Activated naive CD4-positive, alpha-beta T cell treated with anti-CD3 and anti-CD28 coated beads for 36 hours (primary cell): ENCODE data around the gene GNPDA1. TPM values are rescaled to one million over a fixed set of nuclear protein-coding genes. Genes with fewer than 3 reads are reported as not detected.

Source experiments
- CTCF ChIA-PET: fragments of 350-600 bp; sonication (Branson Sonifier 250); formaldehyde crosslinking; loops from one replicate; lab custom pipeline; 2021; ENCODE audit warnings: antibody characterized with exemption; lab: Charles Lee
- DNase-seq: peaks from one replicate; pipeline ENCODE4 v3.0.0-alpha.2; 2020
- H3K27ac Mint-ChIP-seq: one replicate; pipeline ENCODE4 v1.8.0; 2021; ENCODE audit warnings: mild to moderate bottlenecking, mixed read lengths
- H3K27me3 Mint-ChIP-seq: one replicate; pipeline ENCODE4 v1.8.0; 2021; ENCODE audit warnings: low read depth, mixed read lengths
- H3K36me3 Mint-ChIP-seq: one replicate; pipeline ENCODE4 v1.8.0; 2021; ENCODE audit warnings: low read depth, mixed read lengths
- H3K4me1 Mint-ChIP-seq: one replicate; pipeline ENCODE4 v1.8.0; 2021; ENCODE audit warnings: low read depth, mixed read lengths
- H3K4me3 Mint-ChIP-seq: one replicate; pipeline ENCODE4 v1.8.0; 2021; ENCODE audit warnings: mild to moderate bottlenecking, moderate library complexity, mixed read lengths
- H3K9me3 Mint-ChIP-seq: one replicate; pipeline ENCODE4 v1.8.0; 2021; ENCODE audit warnings: mixed read lengths
- intact Hi-C: fragments of 100-400 bp; cut with micrococcal nuclease; formaldehyde crosslinking; loops from one replicate; pipeline ENCODE4 v1.15.1; 2023
- total RNA-seq, 2 experiments: library from RNA; stranded (reverse); gene quantifications; one replicate each; pipeline ENCODE4 v1.2.3, GENCODE V29; 2021

The GNPDA1 gene
- total RNA-seq, 2 experiments from 2014 or later: 250 to 259 TPM

GRCh38 chr5:142017832-142018427, 5.1 kb upstream of the GNPDA1 start:
- Mint-ChIP-seq H3K27me3 (no peaks in the 10 kb centered on the region), H3K9me3 (peaks cover 8% of the 10 kb centered on the region), H3K4me3 (no peak overlapping the region), H3K36me3 (peaks cover 3% of the 10 kb centered on the region), H3K27ac (peak overlapping the region; percentile 89), H3K4me1 (peaks cover 62% of the 10 kb centered on the region)
- CTCF ChIA-PET: interaction anchor here (1.3 to 10.2 kb wide), 5 partner anchors 8 to 89 kb away, joined by 3 to 121 read pairs (median 5); partner anchors contain the start of gene NDFIP1
- peak; percentile 24 for DNase-seq
- intact Hi-C loops: loop anchor here (2.0 to 10.0 kb wide), 3 partner anchors 339 to 1037 kb away; no protein-coding TSS in a partner anchor

DNA sequence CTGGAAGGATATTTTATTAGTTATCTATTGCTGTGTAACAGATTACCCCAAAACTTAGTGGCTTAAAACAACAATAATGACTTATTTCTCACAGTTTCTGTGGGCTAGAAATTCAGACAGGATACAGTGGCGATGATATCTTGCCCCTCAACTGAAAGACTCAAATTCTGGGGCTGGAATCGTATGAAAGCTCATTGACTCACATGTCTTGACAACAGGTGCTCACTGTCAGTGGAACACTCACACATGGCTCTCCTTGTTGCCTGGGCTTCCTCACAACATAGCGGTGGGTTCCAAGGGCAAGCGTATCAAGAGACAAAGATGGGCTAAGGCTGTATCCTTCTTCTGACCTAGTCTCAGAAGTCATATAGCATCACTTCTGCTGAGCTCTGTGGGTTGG, 3.7 kb upstream of the GNPDA1 start:
- CTCF ChIA-PET: interaction anchor here (0.9 to 12.7 kb wide), 14 partner anchors 8 to 131 kb away, joined by 3 to 137 read pairs (median 14); partner anchors contain the start of genes NDFIP1 and RNF14
- intact Hi-C loops: loop anchor here (1.0 to 10.0 kb wide), 8 partner anchors 9 to 1038 kb away; partner anchors contain the start of genes NDFIP1 and RNF14
- H3K9me3 Mint-ChIP-seq: peaks cover 8% of the 10 kb centered on the region
- H3K27me3 Mint-ChIP-seq: no peaks in the 10 kb centered on the region
- DNase-seq: peak; percentile 74
- peaks cover 66% of the 10 kb centered on the region for H3K4me1 Mint-ChIP-seq
- H3K4me3 Mint-ChIP-seq: peak overlapping the region; percentile 35
- H3K36me3 Mint-ChIP-seq: peaks cover 12% of the 10 kb centered on the region
- peak overlapping the region; percentile 89 for H3K27ac Mint-ChIP-seq

DNA sequence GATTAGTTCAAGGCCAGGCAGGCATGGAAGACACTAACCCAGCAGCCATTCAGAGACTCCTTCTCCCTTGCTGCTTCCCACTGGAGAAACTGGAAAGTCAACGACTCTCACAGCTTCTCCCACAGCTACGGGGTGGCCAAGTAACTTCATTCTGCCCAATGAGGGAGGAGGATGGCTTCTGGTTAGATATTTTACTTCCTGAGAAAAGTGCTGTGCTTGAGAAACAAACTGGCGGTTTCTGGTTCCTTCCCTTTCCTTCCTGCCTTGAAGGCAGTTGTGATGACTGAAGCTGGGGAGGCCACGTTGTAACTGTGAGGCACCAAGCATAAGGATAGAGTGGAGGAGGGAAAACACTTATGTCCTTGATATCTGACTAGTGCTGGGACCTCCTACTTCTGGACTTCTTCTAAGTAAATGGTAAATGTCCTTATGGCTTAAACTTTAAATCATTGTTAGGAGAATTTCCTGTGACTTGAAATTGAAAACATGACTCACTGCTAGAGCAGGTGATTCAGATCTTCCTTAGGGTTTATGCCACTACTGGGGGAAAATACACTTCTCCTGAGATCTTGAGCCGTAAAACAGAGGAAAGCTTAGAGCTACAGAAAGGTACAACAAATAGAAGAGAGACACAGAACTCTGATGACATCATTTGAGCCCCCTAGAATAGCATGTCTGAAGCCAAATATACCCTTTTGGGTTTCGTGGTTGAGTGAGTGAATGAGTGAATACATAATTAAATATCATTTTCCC, 3.1 kb upstream of the GNPDA1 start:
- intact Hi-C loops: loop anchor here (1.0 to 10.0 kb wide), 18 partner anchors 9 to 1039 kb away; partner anchors contain the start of genes ARAP3, NDFIP1, RNF14 and SPRY4
- peaks cover 17% of the 10 kb centered on the region for H3K36me3 Mint-ChIP-seq
- H3K9me3 Mint-ChIP-seq: peaks cover 8% of the 10 kb centered on the region
- no peaks in the 10 kb centered on the region for H3K27me3 Mint-ChIP-seq
- CTCF ChIA-PET: interaction anchor here (0.6 to 12.7 kb wide), 18 partner anchors 9 to 204 kb away, joined by 3 to 137 read pairs (median 6); partner anchors contain the start of genes NDFIP1 and RNF14
- H3K4me3 Mint-ChIP-seq: peak overlapping the region; percentile 28
- H3K4me1 Mint-ChIP-seq: peaks cover 70% of the 10 kb centered on the region
- DNase-seq: peak; percentile 70
- peak overlapping the region; percentile 89 for H3K27ac Mint-ChIP-seq

DNA sequence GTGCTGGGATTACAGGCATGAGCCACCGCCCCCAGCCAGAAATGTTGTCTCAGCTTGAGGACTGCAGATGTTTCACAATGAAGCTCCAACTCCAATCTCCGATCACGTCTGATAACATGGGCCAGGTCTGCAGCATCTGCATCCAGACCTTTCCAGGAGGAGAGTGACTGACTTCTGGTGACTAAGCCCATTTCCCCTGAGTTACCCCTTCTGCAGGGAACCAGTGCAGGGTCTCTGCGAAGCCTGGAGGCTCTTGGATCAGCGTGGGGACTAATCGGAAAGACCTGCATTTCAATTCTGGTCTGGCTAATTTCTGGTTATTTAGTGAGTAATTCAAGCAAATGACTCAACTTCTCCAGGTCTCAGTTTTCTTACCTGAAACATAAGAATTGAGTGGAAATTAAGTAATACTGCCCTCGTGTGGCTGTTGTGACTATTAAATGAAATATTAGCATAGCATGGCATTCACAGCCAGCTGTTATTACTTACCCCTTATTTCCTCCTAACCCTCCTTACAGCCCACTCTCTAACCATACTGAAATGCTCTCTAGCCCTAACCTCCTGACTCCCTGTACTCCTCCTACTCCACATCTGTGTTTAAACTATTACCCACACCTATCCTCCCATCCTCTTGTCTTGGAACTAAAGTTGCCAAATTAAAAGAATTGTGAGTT, 2.2 kb upstream of the GNPDA1 start:
- peaks cover 21% of the 10 kb centered on the region for H3K36me3 Mint-ChIP-seq
- H3K4me3 Mint-ChIP-seq: peak overlapping the region; percentile 28
- H3K9me3 Mint-ChIP-seq: peaks cover 4% of the 10 kb centered on the region
- intact Hi-C loops: loop anchor here (1.0 to 10.0 kb wide), 13 partner anchors 8 to 1040 kb away; partner anchors contain the start of genes ARAP3 and SPRY4
- no peaks in the 10 kb centered on the region for H3K27me3 Mint-ChIP-seq
- H3K27ac Mint-ChIP-seq: peak overlapping the region; percentile 89
- DNase-seq: peak; percentile 72
- H3K4me1 Mint-ChIP-seq: peaks cover 70% of the 10 kb centered on the region
- CTCF ChIA-PET: interaction anchor here (0.6 to 12.7 kb wide), 21 partner anchors 8 to 1616 kb away, joined by 3 to 137 read pairs (median 5); partner anchors contain the start of genes NDFIP1, PCDH1, PCDHB9 and RNF14

DNA sequence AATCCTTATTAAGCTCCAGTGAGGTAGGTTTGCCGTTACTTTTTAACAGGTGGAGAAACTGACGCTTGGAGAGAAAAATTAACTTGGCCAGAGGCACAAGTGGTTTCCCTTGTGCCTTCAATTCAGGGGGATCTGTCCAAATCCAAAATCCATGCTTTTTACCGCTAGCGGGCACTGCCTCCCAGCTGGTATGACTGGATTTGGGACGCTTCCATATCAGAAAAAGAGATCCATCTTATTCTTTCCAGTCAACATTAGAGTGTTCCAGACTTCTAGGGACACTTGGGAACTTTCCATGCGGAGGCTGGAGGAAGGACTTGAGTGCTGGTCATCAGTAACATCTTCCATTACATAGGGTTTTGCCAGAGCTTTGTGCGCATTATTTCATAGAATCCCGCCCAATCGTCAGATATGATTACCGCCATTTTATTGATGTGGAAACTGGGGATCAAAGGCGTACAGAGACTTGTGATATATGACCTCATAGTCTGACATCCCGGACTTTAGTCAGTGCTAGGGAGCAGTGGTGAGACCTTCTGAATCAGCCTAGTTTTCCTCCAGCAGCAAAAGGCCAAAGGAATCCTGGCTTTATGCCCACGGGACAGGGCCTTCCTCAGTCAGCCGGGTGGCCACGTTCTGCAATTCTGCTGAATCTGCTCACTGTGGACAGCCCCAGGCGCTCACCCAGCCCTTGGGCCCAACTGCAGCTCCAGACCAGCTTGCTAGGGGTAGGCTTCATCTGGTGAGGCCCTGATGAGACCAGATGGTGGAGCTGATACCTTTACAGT, 1.1 kb upstream of the GNPDA1 start:
- CTCF ChIA-PET: interaction anchor here (0.6 to 12.7 kb wide), 16 partner anchors 7 to 1617 kb away, joined by 3 to 137 read pairs (median 5); partner anchors contain the start of genes NDFIP1, PCDH1 and RNF14
- peak overlapping the region; percentile 89 for H3K27ac Mint-ChIP-seq
- H3K36me3 Mint-ChIP-seq: peaks cover 31% of the 10 kb centered on the region
- peak; percentile 44 for DNase-seq
- H3K27me3 Mint-ChIP-seq: no peaks in the 10 kb centered on the region
- intact Hi-C loops: loop anchor here (2.0 to 10.0 kb wide), 7 partner anchors 13 to 1041 kb away; partner anchors contain the start of genes ARAP3 and SPRY4
- no peaks in the 10 kb centered on the region for H3K9me3 Mint-ChIP-seq
- peaks cover 75% of the 10 kb centered on the region for H3K4me1 Mint-ChIP-seq
- peak overlapping the region; percentile 94 for H3K4me3 Mint-ChIP-seq

GRCh38 chr5:142012186-142012785, 541 bp downstream of the GNPDA1 start:
- Mint-ChIP-seq H3K36me3 (peaks cover 46% of the 10 kb centered on the region), H3K27me3 (no peaks in the 10 kb centered on the region), H3K4me3 (peak overlapping the region; percentile 94), H3K4me1 (peaks cover 76% of the 10 kb centered on the region), H3K9me3 (peaks cover 3% of the 10 kb centered on the region), H3K27ac (peak overlapping the region; percentile 94)
- CTCF ChIA-PET: interaction anchor here (0.6 to 12.7 kb wide), 20 partner anchors 10 to 320 kb away, joined by 3 to 137 read pairs (median 5); partner anchors contain the start of genes NDFIP1 and RNF14
- peak; percentile 88 for DNase-seq
- intact Hi-C loops: loop anchor here (5.0 to 10.0 kb wide), 2 partner anchors 420 to 1043 kb away; no protein-coding TSS in a partner anchor

- H3K9me3 Mint-ChIP-seq: peaks cover 3% of the 10 kb centered on the region
Measured at GRCh38 chr5:142011572-142012185, 1.1 kb downstream of the GNPDA1 start.

DNA sequence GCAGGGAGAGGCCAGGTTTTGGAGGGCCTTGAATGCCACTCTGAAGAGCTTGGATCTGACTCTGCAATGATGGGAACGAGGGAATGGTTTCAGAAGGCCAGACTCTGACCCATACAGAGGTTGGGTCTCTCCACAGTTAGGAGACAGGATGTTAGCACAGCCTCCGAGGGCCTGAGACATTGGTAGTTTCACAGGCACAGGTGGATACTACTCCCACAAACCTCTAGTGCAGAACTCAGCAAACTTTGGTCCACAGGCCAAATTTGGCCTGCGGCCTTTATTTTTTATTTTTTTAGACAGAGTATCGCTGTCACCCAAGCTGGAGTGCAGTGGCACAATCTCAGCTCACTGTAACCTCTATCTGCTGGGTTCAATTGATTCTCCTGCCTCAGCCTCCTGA, 2.9 kb downstream of the GNPDA1 start:
- DNase-seq: no peak
- Mint-ChIP-seq H3K36me3 (peaks cover 68% of the 10 kb centered on the region), H3K27ac (peak overlapping the region; percentile 100), H3K27me3 (no peaks in the 10 kb centered on the region), H3K4me1 (peaks cover 76% of the 10 kb centered on the region), H3K9me3 (peaks cover 3% of the 10 kb centered on the region), H3K4me3 (no peak overlapping the region)
- CTCF ChIA-PET: interaction anchor here (0.6 to 12.7 kb wide), 10 partner anchors 8 to 317 kb away, joined by 3 to 137 read pairs (median 4); no protein-coding TSS in a partner anchor
- intact Hi-C loops: loop anchor here (5.0 to 10.0 kb wide), 2 partner anchors 422 to 1045 kb away; no protein-coding TSS in a partner anchor

More at GRCh38 chr5:142011572-142012185, 1.1 kb downstream of the GNPDA1 start:
- intact Hi-C loops: loop anchor here (5.0 to 10.0 kb wide), 2 partner anchors 421 to 1043 kb away; no protein-coding TSS in a partner anchor
- peaks cover 50% of the 10 kb centered on the region for H3K36me3 Mint-ChIP-seq
- CTCF ChIA-PET: interaction anchor here (0.6 to 12.7 kb wide), 22 partner anchors 9 to 320 kb away, joined by 3 to 137 read pairs (median 4); partner anchors contain the start of genes NDFIP1 and RNF14
- H3K4me3 Mint-ChIP-seq: peak overlapping the region; percentile 94
- H3K27me3 Mint-ChIP-seq: no peaks in the 10 kb centered on the region
- peak overlapping the region; percentile 94 for H3K27ac Mint-ChIP-seq
- H3K4me1 Mint-ChIP-seq: peaks cover 76% of the 10 kb centered on the region
- peak; percentile 28 for DNase-seq

DNA sequence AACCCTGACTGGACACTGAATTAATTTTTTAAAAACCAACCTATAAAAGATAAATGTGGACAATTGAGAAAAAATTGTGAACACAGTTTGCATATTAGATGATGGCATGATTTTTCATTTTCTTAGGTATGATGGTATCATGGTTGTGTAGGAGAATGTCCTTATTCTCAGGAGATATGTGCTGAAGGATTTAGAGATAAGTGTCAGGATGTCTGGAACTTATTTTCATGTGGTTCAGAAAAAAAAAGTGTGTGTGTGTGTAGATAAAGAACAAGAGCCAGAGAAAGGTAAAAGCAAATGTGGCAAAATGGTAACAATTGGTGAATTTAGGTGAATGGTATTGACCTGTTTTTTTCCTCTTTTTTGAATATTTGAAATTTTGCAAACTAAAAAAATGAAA, 4.0 kb downstream of the GNPDA1 start:
- no peak for DNase-seq
- no peak overlapping the region for H3K4me3 Mint-ChIP-seq
- peak overlapping the region; percentile 100 for H3K27ac Mint-ChIP-seq
- CTCF ChIA-PET: interaction anchor here (1.3 to 12.7 kb wide), 5 partner anchors 9 to 136 kb away, joined by 3 to 137 read pairs (median 16); no protein-coding TSS in a partner anchor
- peaks cover 76% of the 10 kb centered on the region for H3K4me1 Mint-ChIP-seq
- no peaks in the 10 kb centered on the region for H3K27me3 Mint-ChIP-seq
- peaks cover 78% of the 10 kb centered on the region for H3K36me3 Mint-ChIP-seq
- H3K9me3 Mint-ChIP-seq: peaks cover 3% of the 10 kb centered on the region
- intact Hi-C loops: no loop called here

- CTCF ChIA-PET: interaction anchor here (0.9 to 12.7 kb wide), 13 partner anchors 8 to 314 kb away, joined by 3 to 137 read pairs (median 4); partner anchors contain the start of gene RNF14
- Mint-ChIP-seq H3K4me3 (peak overlapping the region; percentile 69), H3K9me3 (peaks cover 3% of the 10 kb centered on the region), H3K27me3 (no peaks in the 10 kb centered on the region), H3K4me1 (peaks cover 85% of the 10 kb centered on the region), H3K27ac (peak overlapping the region; percentile 100), H3K36me3 (peaks cover 87% of the 10 kb centered on the region)
- intact Hi-C loops: loop anchor here (1.0 to 2.0 kb wide), 6 partner anchors 8 to 350 kb away; partner anchors contain the start of gene RNF14
- peak; percentile 39 for DNase-seq
Measured at GRCh38 chr5:142007237-142007544, 5.6 kb downstream of the GNPDA1 start.
